ENCODE measurements around the gene TMED10.
"Not testable (repeated sequence)": the region's sequence is repeated elsewhere in the genome, so short reads cannot be mapped to it uniquely, and the experiment has no call there.

The TMED10 gene

GRCh38 chr14:75191100-75191499 lies 14.7 kb upstream of the TMED10 start:
- no peak for DNase-seq (ENCODE audit: low read depth in 2 of 2)

GRCh38 chr14:75190023-75190422 lies 13.6 kb upstream of the TMED10 start:
- DNase-seq (ENCODE audit: low read depth in 2 of 2), result no peak

GRCh38 chr14:75188520-75189268 lies 12.3 kb upstream of the TMED10 start:
- no peak for DNase-seq (ENCODE audit: low read depth in 2 of 2)

- no peak for DNase-seq (ENCODE audit: low read depth in 2 of 2)
These were observed 11.7 kb upstream of the TMED10 start for GRCh38 chr14:75188086-75188485.

- DNase-seq (ENCODE audit: low read depth in 2 of 2), result no peak
These were observed 10.5 kb upstream of the TMED10 start for GRCh38 chr14:75186953-75187352.

DNA sequence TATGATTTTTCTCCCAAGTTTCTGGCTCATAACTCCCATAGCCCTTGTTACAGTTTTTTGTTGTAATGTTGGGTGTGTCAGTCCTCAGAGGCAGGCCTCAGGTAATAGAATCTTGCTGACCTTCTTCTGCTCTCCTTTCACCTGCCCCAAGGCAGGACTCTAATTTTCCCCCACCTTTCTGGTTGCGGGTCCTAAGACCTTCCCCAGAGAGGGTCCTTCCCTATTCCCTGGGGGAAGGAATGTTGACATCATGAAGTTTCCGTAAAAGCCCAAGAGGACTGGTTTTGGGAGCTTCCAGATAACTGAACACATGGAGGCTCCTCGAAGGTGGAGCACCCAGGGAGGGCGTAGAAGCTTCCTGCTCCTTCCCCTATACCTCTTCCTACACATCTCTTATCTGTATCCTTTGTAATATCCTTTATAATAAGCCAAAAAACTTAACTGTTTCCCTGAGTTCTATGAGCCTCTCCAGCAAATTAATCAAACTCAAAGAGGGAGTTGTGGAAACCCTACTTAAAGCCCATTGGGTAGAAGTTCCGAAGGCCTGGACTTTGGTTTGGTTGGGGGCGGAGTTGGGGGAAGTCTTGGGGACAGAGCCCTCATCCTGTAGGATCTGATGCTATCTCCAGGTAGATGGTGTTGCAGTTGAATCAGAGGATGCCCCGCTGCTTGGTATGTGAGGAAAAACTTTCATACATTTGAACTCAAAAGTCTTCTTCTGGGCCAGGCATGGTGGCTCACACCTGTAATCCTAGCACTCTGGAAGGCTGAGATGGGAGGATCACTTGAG lies 9.0 kb upstream of the TMED10 start:
- DNase-seq (ENCODE audit: low read depth in 2 of 2), result no peak

DNA sequence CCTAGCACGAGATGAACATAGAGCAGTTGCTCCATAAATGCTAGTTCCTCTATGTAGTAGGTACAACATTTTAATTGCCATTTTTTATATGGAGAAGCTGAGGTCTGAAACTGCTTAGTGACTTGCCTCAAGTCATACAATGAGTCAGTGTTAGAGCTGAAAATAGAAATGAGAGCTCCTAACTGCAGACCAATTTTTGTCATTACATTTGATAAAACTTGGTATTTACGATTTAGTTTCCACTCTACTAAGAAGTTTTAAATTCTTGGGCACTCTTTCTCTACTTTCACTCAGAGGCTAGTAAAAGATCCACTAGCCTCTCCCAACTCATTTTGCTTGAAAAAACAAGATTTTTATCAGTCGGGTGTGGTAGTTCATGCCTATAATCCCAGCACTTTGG lies 8.1 kb upstream of the TMED10 start:
- DNase-seq (ENCODE audit: low read depth in 2 of 2), result no peak

DNA sequence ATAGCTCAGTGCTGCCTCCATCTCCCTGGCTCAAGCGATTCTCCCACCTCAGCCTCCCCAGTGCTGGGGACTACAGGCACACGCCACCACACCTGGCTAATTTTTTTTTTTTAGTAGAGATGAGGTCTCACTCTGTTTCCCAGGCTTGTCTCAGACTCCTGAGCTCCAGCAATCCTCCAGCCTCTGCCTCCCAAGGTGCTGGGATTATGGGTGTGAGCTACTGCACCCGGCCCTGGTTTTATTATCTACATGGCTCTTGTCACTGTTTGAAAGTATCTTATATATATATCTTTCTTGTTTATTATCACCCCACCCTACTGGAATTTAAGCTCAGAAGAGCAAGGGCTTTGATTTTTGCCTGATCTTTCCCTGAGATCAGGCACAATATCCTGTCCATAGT lies 7.6 kb upstream of the TMED10 start:
- no peak for DNase-seq (ENCODE audit: low read depth in 2 of 2)

- no peak for DNase-seq (ENCODE audit: low read depth in 2 of 2)
These were observed 6.8 kb upstream of the TMED10 start for GRCh38 chr14:75183225-75183624.

DNA sequence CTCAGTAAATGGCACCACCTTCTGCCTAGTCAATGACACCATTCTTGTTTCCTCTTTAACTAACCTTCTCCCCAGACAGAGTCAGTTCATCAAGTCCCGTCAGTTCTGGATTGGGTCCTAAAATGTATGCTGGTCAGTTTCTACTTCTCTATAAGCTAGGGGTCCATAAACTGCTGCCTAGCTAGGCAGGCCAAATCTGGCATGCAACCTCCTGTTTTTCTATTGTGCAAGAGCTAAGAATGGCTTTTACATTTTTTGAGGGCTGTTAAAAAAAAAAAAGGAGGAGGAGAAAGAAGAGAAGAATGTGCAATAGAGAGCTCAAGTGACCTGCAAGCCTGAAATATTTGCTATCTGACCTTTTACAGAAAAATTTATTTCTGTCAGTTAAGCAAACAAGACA lies 6.4 kb upstream of the TMED10 start:
- no peak for DNase-seq (ENCODE audit: low read depth in 2 of 2)

GRCh38 chr14:75182163-75182562 lies 5.8 kb upstream of the TMED10 start:
- DNase-seq (ENCODE audit: low read depth in 2 of 2), result not testable (repeated sequence)

GRCh38 chr14:75181293-75182062 lies 5.1 kb upstream of the TMED10 start:
- no peak for DNase-seq (ENCODE audit: low read depth in 2 of 2)

DNA sequence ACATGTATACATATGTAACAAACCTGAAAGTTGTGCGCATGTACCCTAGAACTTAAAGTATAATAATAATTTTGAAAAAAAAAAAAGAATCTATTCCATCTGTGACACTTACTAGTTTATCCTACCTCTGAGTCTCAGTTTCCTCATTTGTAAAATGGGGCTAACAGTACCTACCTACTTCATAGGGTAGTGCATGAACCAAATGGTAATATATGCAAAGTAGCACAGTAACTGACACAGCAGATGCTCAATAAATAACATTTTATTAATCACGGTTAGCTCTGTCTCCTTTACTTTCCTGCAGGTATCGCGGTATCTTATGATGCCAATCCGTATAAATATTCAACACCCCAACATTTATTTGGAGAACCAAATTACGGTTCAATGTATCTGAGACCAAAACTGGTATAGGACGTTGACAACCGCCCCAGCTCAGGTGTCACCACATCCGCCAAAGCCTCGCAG lies 703 bp downstream of the TMED10 start:
- DNase-seq (ENCODE audit: low read depth in 2 of 2), result no peak

GRCh38 chr14:75174066-75174465 lies 2.3 kb downstream of the TMED10 start:
- no peak for DNase-seq (ENCODE audit: low read depth in 2 of 2)

GRCh38 chr14:75170772-75171171 lies 5.6 kb downstream of the TMED10 start:
- DNase-seq (ENCODE audit: low read depth in 2 of 2), result no peak

- DNase-seq (ENCODE audit: low read depth in 2 of 2), result no peak
These were observed 7.7 kb downstream of the TMED10 start for GRCh38 chr14:75168586-75169335.

GRCh38 chr14:75167325-75167724 lies 9.1 kb downstream of the TMED10 start:
- no peak for DNase-seq (ENCODE audit: low read depth in 2 of 2)

DNA sequence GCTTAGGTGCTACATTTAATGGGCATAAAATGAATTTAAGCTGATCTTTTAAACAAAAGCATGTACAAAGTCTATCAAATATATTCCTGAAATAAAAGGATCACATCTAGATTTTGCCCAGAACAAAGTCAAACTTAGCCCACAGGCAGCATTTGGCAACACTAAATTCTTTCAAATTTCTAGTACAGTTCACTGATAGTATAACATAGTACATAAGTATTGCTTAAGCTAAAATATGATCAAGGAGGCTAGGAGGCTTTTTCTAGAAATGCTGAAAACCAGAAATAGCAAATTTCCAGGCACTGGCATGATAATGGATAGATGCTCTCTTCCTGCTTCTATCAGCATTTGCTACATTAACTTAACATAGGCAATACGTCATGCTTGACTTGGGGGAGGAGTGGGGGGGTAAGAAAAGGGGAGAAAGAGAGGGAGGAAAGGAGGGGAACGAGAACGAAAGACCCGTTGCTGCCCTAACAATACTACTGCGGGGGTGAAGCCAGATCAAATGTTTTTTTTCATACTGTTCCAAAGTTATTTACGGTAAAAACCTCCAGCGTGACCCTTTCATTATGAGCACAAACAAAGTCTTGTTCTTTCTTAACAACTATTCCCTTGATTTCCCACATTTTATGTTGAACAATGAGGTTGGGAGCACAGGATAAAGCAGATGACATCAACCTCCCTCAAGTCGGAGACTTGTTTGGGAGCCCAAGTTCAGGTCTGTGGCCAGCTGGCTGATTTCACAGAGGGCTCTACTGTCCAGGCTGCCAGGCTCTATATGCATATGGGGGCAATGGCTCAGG lies 10.6 kb downstream of the TMED10 start:
- DNase-seq (ENCODE audit: low read depth in 2 of 2), result no peak

GRCh38 chr14:75164809-75165208 lies 11.6 kb downstream of the TMED10 start:
- DNase-seq (ENCODE audit: low read depth in 2 of 2), result no peak

GRCh38 chr14:75163677-75164076 lies 12.7 kb downstream of the TMED10 start:
- DNase-seq (ENCODE audit: low read depth in 2 of 2), result no peak

DNA sequence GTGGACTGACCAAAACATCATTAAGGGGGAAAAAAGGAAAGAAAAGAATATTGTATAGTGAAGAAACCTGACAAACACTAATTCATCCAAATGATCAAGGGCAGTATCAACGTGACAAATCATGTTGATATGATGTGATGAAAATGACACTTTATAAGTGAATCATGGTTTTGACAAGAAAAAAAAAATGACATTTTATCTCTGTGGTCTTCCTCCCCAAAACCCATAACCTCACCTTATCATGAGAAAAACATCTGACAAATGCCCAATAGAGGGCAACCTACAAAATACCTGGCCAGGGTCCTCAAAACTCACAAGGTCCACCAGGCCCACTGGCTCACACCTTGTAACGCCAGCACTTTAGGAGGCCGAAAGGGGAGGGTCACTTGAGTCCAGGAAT lies 13.8 kb downstream of the TMED10 start:
- DNase-seq (ENCODE audit: low read depth in 2 of 2), result no peak
